Cerebellar cortex (tissue), 1 donor: ENCODE results near the gene PDE5A.
A peak's percentile ranks its signal among the peaks of the same experiment; 100 is the strongest.
"Not testable (repeated sequence)": the region's sequence is repeated elsewhere in the genome, so short reads cannot be mapped to it uniquely, and the experiment has no call there.

Source experiments
- DNase-seq: peaks from one replicate; pipeline ENCODE4 v3.0.0-alpha.2; 2015; ENCODE audit warnings: low spot score

The PDE5A gene

GRCh38 chr4:119628281-119629141, at the start of gene PDE5A:
PDE5A (minus strand) TSS chr4:119628804; CDS start chr4:119628671, 133 bp downstream.
- peak; percentile 48 for DNase-seq

DNA sequence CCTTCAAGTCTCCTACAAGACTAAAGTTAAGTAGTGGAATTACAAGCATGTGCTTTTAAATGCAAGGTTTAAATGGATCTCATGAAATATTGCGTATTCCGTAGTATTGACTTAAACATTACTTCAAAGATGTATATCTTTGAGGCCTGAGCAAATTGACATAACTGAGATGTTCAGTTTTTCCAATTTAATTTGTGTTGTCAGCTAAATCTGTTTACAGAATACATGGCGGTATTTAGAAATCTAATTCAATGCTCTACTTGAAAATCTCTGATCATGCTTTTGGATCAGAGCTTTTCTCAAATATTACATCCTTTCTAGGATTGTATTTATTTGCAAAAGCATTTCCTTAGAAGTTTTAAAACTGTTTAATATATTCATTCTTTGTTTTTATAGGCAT, 47.5 kb upstream of the PDE5A start:
- no peak for DNase-seq

- DNase-seq: no peak
Measured at GRCh38 chr4:119675391-119675790, 46.8 kb upstream of the PDE5A start.

GRCh38 chr4:119672938-119673337, 44.3 kb upstream of the PDE5A start:
- DNase-seq: no peak

DNA sequence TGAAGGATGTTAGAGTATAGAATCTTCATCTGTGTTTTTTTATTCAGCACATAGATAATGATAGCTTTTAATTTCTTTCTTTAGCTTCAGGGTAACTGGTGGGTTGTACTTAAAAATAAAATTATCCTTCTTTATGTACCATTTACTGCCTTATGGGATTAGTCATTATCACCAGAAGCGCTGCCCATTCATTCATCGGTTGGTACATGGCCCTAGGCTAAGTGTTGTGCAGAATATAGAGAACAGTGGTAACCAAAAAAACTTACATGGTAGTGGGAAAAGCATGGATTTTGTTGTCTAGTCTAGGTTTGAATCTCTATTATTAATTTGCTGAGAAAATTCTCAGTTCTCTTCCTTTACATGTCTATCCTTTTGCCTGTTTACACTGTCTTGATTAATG, 43.5 kb upstream of the PDE5A start:
- no peak for DNase-seq

- DNase-seq: no peak
Measured at GRCh38 chr4:119671205-119671604, 42.6 kb upstream of the PDE5A start.

- no peak for DNase-seq
Measured at GRCh38 chr4:119667802-119668201, 39.2 kb upstream of the PDE5A start.

DNA sequence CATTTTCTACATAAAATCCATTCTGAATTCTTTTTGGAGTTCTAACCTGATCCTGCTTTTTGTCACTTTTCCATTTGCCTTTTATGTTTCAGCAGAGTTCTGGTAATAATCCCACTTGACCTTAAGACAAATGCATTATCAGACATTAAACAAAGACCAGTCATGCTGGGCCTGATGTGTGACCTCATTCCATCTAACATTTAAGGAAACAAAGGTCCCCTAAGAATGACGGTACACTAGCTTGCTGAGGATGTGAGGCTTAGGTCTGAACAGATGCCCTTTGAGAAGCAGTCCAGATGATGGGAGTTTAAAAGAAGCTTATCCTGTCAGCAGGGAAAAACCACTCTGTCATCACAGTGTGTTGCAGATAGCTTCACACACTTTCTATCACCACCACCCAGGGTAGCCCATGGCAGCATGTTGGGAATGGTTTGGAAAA, 38.1 kb upstream of the PDE5A start:
- DNase-seq: no peak

GRCh38 chr4:119665752-119666151, 37.1 kb upstream of the PDE5A start:
- no peak for DNase-seq

DNA sequence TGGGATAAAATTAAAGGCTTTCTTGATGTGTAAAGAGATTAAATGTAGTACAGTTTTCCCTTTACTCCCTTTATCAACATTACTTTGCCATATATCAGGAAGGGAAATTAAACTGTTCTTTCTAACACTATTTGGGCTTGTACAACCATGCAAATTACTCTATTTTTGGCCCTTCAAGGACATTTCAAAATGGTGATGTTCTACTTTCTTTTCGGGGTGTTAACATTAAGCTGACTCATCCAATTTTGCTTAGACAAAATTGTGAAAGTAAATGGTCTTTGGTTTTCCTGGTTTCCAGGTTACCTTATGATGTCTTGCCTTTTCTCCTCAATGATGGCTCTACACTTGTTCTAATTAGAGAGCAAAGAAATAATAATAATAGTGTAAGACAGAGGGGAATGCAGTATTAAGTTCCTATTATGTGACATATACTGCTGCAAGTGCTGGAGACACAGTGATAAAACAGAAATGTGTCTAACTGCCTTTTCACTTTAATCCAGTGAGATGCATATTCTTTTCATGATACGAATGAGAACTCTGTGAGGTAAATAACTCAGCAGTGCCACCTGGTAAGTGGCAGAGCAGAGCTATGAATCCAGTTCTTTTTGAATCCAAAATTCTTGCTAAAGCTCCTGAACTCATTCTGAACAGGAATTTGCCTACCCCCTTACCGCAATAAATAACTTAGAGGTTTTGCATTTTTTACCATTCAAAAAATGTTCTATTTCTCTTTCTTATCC, 35.7 kb upstream of the PDE5A start:
- DNase-seq: no peak

DNA sequence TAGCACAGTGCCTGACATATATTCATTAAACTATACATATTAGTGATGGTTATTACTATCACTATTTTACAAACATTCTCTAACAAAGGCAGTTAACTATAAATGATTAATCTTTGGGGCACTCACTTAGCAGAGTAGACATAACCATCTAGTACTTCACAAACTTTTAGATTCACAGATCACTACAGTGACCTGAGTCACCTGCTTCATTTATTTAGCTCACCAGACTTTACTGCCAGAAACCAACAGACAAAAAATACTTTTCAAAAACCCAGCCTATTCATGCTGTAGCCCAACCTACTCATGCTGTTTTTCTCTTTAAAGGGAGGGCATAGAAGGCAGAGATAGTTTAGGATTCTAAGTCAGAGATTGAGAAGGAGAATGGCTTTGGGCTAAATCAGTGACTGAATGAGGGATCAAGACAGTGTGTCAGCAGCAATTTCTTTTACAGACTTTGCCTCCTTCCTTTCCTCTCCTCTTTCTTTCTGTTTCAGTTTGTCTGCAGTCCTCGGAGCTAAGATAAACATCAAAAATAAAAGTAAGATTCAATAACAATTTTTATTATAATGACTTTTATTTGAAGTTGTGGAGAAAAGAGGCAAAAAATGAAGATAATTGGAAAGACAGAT, 34.7 kb upstream of the PDE5A start:
- DNase-seq: no peak

DNA sequence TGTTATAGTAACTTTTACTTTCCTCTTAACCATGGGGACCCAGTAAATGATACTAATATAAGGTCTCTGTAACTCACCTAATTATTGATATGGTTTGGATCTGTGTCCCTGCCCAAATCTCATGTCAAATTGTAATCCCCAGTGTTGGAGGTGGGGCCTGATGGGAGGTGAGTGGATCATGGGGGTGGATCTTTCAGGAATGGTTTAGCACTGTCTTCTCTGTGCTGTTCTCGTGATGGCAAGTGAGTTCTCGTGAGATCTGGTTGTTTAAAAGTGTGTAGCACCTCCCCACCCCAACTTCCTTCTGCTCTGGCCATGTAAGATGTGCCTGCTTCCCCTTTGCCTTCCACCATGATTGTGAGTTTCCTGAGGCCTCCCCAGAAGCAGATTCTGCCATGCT, 34.0 kb upstream of the PDE5A start:
- DNase-seq: not testable (repeated sequence)

DNA sequence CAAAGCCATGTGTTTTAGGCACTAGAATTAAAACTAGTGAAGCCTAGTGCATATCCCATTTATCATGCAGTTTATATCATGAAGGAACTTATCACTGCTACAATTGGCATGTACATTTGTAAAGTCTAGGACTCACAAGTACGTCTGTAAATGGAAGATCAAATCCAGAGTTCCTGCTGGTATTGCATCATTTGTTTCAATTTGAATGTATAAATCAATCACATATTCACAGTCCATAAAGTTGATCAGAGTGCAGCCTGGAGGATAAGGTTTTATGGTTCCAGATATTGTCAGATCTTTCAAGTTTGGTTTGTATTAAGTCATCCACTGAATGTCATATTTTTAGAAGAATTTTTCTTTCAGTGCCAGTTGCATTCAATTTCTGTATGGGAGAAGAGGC, 32.6 kb upstream of the PDE5A start:
- no peak for DNase-seq

GRCh38 chr4:119659576-119659975, 31.0 kb upstream of the PDE5A start:
- no peak for DNase-seq

DNA sequence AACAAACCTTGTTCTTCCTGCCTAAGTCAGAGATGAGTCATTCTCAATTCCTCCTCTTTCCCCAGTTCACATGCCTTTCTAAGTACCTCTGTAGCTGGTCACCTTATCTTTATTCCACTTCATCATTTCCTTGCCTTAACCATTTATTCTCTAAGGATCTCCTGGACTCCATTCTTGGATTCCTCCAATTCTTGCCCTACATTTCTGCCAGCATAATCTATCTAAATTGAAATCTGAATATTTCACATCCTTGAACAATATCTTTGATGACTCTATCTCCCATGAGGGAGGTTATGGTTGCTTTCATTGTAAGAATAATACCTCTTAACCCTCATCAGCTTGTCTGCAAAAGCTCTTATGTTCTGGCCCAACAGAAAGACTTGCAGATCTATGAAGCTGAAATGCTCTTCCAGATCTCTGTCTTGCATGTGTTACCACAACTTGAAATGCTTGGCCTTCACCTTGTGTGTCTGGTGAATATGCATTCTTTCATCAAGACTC, 28.6 kb upstream of the PDE5A start:
- no peak for DNase-seq

- no peak for DNase-seq
Measured at GRCh38 chr4:119656342-119656741, 27.7 kb upstream of the PDE5A start.

- no peak for DNase-seq
Measured at GRCh38 chr4:119655111-119655837, 26.7 kb upstream of the PDE5A start.

DNA sequence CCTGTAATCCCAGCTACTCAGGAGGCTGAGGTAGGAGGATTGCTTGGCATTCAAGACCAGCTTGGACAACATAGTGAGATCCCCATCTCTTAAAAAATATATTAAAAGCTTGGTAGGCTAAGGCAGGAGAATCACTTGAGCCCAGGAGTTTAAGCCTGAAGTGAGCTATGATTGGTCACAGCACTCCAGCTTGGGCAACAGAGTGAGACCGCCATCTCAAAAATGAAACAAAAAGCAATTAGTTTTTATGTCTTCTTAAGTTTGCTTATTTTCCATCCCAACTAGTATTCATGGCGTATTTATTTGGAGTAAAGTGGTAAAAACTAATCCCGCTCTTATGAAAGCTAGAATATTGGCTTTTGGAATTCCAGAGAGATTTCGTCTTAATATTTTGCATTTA, 25.4 kb upstream of the PDE5A start:
- DNase-seq: no peak

DNA sequence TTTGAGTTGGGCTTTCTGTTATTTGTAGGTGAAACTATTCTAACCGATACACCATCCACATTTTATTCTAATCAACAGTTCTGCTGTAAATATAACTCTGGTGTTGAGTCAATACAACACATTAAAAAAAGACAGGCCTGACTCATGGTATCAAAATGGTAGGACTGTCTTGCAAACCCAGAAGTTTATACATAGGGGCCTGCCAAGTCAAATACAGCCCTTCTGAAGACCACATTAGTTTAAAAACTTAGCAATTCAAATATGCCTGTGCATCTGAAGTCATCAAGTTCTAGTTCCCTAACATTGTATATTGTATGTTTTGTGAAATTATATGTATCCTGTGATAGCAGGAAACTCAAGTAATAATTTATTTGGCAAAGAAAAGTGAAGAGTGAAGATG, 24.4 kb upstream of the PDE5A start:
- no peak for DNase-seq

- no peak for DNase-seq
Measured at GRCh38 chr4:119648398-119648797, 19.8 kb upstream of the PDE5A start.

- DNase-seq: no peak
Measured at GRCh38 chr4:119647558-119647957, 19.0 kb upstream of the PDE5A start.
